GM10266 (cell line): ENCODE results near the gene IRAK4.

Experiments used
- DNase-seq: peaks from one replicate; pipeline ENCODE4 v3.0.0; 2012; ENCODE audit errors: extremely low spot score
- CTCF ChIP-seq: IDR thresholded peaks from 2 replicates; pipeline ENCODE4 v1.5.1; 2012; ENCODE audit warnings: mild to moderate bottlenecking, low read depth; ENCODE audit not compliant: control insufficient read depth, insufficient read depth; ENCODE audit errors: missing control alignments

The IRAK4 gene

GRCh38 chr12:43758728-43759563 is at the start of gene IRAK4, which contains the start of gene PUS7L:
Gene IRAK4, plus strand, starts transcription at chr12:43758951. Its CDS starts 9,161 bp downstream, at chr12:43768112.
Gene PUS7L, minus strand, starts transcription at chr12:43758790. Its CDS starts 3,545 bp downstream, at chr12:43755245.
- peak; percentile 50 for TF ChIP-seq CTCF
- peak; percentile 88 for DNase-seq

GRCh38 chr12:43711348-43711747 is 47.4 kb upstream of the IRAK4 start:
- no peak for DNase-seq
- TF ChIP-seq CTCF = no peak

GRCh38 chr12:43722621-43723020 is 36.1 kb upstream of the IRAK4 start:
- TF ChIP-seq CTCF = no peak
- DNase-seq = no peak

- DNase-seq = no peak
- TF ChIP-seq CTCF = no peak
Observed at GRCh38 chr12:43723134-43723533, 35.6 kb upstream of the IRAK4 start.

GRCh38 chr12:43728117-43728516 is 30.6 kb upstream of the IRAK4 start:
- no peak for DNase-seq

GRCh38 chr12:43728698-43729097 is 30.1 kb upstream of the IRAK4 start:
- no peak for TF ChIP-seq CTCF
- DNase-seq = no peak

More at GRCh38 chr12:43728117-43728516, 30.6 kb upstream of the IRAK4 start:
- TF ChIP-seq CTCF = peak; percentile 23

GRCh38 chr12:43730283-43730682 is 28.5 kb upstream of the IRAK4 start:
- no peak for TF ChIP-seq CTCF
- DNase-seq = no peak
